NB4 (cell line): ENCODE measurements around the gene DNAH9.

ENCODE experiments used
- MYC ChIP-seq: IDR thresholded peaks from 2 replicates; pipeline ENCODE4 v1.6.1; 2011; ENCODE audit warnings: low read depth, low read length
- POLR2A ChIP-seq: IDR thresholded peaks from 2 replicates; pipeline ENCODE4 v1.6.1; 2011; ENCODE audit warnings: mild to moderate bottlenecking; ENCODE audit not compliant: insufficient read length; ENCODE audit errors: extremely low read depth
- TF ChIP-seq, protein P1 (sequence below): IDR thresholded peaks from one replicate; pipeline ENCODE4 v1.5.1; 2012; ENCODE audit warnings: low read depth, low read length

DNA sequence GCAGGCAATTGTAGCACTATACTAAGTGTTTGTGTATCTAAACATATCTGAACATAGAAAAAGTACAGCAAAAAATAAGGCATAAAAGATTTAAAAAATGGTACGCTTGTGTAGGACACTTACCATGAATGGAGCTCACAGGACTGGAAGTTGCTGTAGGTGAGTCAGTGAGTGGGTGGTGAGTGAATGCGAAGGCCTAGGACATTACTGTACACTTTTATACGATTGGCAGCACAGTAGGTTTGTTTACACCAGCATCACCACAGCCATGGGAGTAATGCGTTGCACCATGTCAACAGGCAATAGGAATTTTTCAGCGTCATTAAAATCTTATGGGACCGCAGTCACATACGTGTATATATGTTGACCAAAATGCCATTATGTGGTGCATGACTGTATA lies 45.6 kb downstream of the DNAH9 start:
- TF ChIP-seq, protein P1, sequence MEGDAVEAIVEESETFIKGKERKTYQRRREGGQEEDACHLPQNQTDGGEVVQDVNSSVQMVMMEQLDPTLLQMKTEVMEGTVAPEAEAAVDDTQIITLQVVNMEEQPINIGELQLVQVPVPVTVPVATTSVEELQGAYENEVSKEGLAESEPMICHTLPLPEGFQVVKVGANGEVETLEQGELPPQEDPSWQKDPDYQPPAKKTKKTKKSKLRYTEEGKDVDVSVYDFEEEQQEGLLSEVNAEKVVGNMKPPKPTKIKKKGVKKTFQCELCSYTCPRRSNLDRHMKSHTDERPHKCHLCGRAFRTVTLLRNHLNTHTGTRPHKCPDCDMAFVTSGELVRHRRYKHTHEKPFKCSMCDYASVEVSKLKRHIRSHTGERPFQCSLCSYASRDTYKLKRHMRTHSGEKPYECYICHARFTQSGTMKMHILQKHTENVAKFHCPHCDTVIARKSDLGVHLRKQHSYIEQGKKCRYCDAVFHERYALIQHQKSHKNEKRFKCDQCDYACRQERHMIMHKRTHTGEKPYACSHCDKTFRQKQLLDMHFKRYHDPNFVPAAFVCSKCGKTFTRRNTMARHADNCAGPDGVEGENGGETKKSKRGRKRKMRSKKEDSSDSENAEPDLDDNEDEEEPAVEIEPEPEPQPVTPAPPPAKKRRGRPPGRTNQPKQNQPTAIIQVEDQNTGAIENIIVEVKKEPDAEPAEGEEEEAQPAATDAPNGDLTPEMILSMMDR = no peak
- TF ChIP-seq POLR2A (no peak), MYC (no peak)
